Endothelial cell of umbilical vein (primary cell): ENCODE measurements around the gene TXNRD2. TPM values are rescaled to one million over a fixed set of nuclear protein-coding genes. Genes with fewer than 3 reads are reported as not detected.
"Not testable (repeated sequence)": the region's sequence is repeated elsewhere in the genome, so short reads cannot be mapped to it uniquely, and the experiment has no call there.

Experiments used
- BruUV-seq: library from RNA; stranded (reverse); fragments of 400-500 nt; replicated peaks from 2 replicates; lab custom pipeline; 2021; lab: Mats Ljungman, UMichigan
- CTCF ChIA-PET: fragments of 300-600, 350-600 bp; sonication (Branson Sonifier 250); formaldehyde crosslinking; loops from one replicate; lab custom pipeline; 2021; ENCODE audit warnings: antibody characterized with exemption, inconsistent platforms; lab: Charles Lee
- POLR2A ChIA-PET: fragments of 300-600, 350-600 bp; sonication (Branson Sonifier 250); formaldehyde crosslinking; loops from one replicate; lab custom pipeline; 2021; ENCODE audit warnings: antibody characterized with exemption, inconsistent platforms; lab: Charles Lee
- DNase-seq: peaks from one replicate; pipeline ENCODE4 v3.0.0-alpha.2; 2011; ENCODE audit warnings: low read depth, low spot score
- FAIRE-seq: peaks from 2 replicates; lab custom pipeline; 2011; peaks lifted over from hg19 to GRCh38; lab: Jason Lieb, UNC
- H2AFZ ChIP-seq: 2 replicates; pipeline ENCODE4 v1.6.0; 2012; ENCODE audit warnings: low read depth, low read length, control low read depth, inconsistent platforms
- H3K27ac ChIP-seq: 2 replicates; pipeline ENCODE4 v1.5.1; 2011; ENCODE audit warnings: low read depth, mild to moderate bottlenecking, control low read depth, low read length, moderate library complexity; ENCODE audit not compliant: insufficient read depth
- H3K27me3 ChIP-seq, 2 experiments: 2 replicates each; pipeline versions ENCODE4 v1.6.0 to v1.6.1; 2011; ENCODE audit warnings: low read length in 2 of 2, mixed read lengths in 1 of 2; ENCODE audit not compliant: control insufficient read depth in 2 of 2, insufficient read depth in 2 of 2
- H3K36me3 ChIP-seq, 2 experiments: 2 replicates in 1 of 2; 3 replicates in 1 of 2; pipeline ENCODE4 v1.5.1; 2011; ENCODE audit warnings: low read length in 2 of 2, mild to moderate bottlenecking in 1 of 2, moderate library complexity in 1 of 2; ENCODE audit not compliant: control insufficient read depth in 2 of 2, insufficient read depth in 2 of 2; ENCODE audit errors: extremely low read depth in 1 of 2
- H3K4me1 ChIP-seq: 3 replicates; pipeline ENCODE4 v1.5.1; 2011; ENCODE audit warnings: mild to moderate bottlenecking, low read length; ENCODE audit not compliant: control insufficient read depth, insufficient read depth; ENCODE audit errors: extremely low read depth
- H3K4me2 ChIP-seq: 2 replicates; pipeline ENCODE4 v1.6.1; 2011; ENCODE audit warnings: low read length, control low read depth, mixed read lengths; ENCODE audit not compliant: insufficient read depth
- H3K4me3 ChIP-seq, 3 experiments: fragments of 200-600 bp in 1 of 3; sonication (generic), shearing (Covaris generic) in 1 of 3; replicated peaks in 1 of 3; 2 replicates each; pipeline ENCODE4 v1.5.1; 2011 to 2016; ENCODE audit warnings: control low read depth in 3 of 3, low read length in 3 of 3, mild to moderate bottlenecking in 2 of 3, inconsistent platforms in 1 of 3, low read depth in 1 of 3, moderate library complexity in 1 of 3; ENCODE audit not compliant: insufficient read depth in 1 of 3
- H3K79me2 ChIP-seq: 2 replicates; pipeline ENCODE4 v1.6.0; 2012; ENCODE audit warnings: low read length, inconsistent platforms; ENCODE audit not compliant: control insufficient read depth, insufficient read depth
- H3K9ac ChIP-seq: replicated peaks from 2 replicates; pipeline ENCODE3; 2011; ENCODE audit warnings: low read length, control low read depth; ENCODE audit not compliant: insufficient read depth; ENCODE audit errors: extremely low read depth
- H3K9me1 ChIP-seq: replicated peaks from 3 replicates; pipeline ENCODE4 v1.6.0; 2011; ENCODE audit warnings: mild to moderate bottlenecking, low read length; ENCODE audit not compliant: control insufficient read depth, insufficient read depth; ENCODE audit errors: extremely low read depth
- H3K9me3 ChIP-seq: replicated peaks from 2 replicates; pipeline ENCODE4 v1.5.1; 2012; ENCODE audit warnings: low read length, inconsistent platforms; ENCODE audit not compliant: control insufficient read depth, insufficient read depth
- H4K20me1 ChIP-seq: replicated peaks from 2 replicates; pipeline ENCODE3; 2011; ENCODE audit warnings: mild to moderate bottlenecking, low read length; ENCODE audit not compliant: control insufficient read depth, insufficient read depth; ENCODE audit errors: extremely low read depth
- EZH2 ChIP-seq: IDR thresholded peaks from 2 replicates; pipeline ENCODE4 v1.6.1; 2012; ENCODE audit warnings: borderline replicate concordance, low read depth, mild to moderate bottlenecking, moderate library complexity, low read length, inconsistent platforms; ENCODE audit not compliant: severe bottlenecking
- FOS ChIP-seq: IDR thresholded peaks from 2 replicates; pipeline ENCODE4 v1.6.1; 2011; ENCODE audit warnings: mild to moderate bottlenecking, low read length, moderate library complexity, borderline replicate concordance; ENCODE audit not compliant: insufficient read depth
- GATA2 ChIP-seq: IDR thresholded peaks from 2 replicates; pipeline ENCODE4 v1.7.0; 2011; ENCODE audit warnings: low read depth, mild to moderate bottlenecking, moderate library complexity, mixed read lengths, low read length; ENCODE audit not compliant: insufficient read length, insufficient read depth
- MYC ChIP-seq: IDR thresholded peaks from one replicate; pipeline ENCODE4 v1.6.1; 2011; ENCODE audit warnings: mild to moderate bottlenecking, low read depth, low read length
- POLR2AphosphoS5 ChIP-seq: IDR thresholded peaks from 2 replicates; pipeline ENCODE4 v1.6.1; 2012; ENCODE audit warnings: low read depth, mild to moderate bottlenecking, control low read depth, low read length, moderate library complexity; ENCODE audit not compliant: insufficient read depth
- dilution Hi-C: fragments of 300-500 bp; cut with MboI; formaldehyde crosslinking; loops from one replicate; pipeline ENCODE4 v1.15.0; 2019; ENCODE audit warnings: low sequenced_read_pairs; ENCODE audit not compliant: extremely low pct_ligation_motif_present
- intact Hi-C: fragments of 100-400 bp; cut with micrococcal nuclease; formaldehyde crosslinking; loops from one replicate; pipeline ENCODE4 v1.10.0; 2022
- polyA plus RNA-seq, 4 experiments: library from polyadenylated mRNA; depleted of rRNA in 3 of 4; stranded (reverse) in 3 of 4; unstranded in 1 of 4; fragments of >200 nt; gene quantifications; 2 replicates each; pipeline versions ENCODE4 v1.2.1 to v1.2.3, GENCODE V29; 2011 to 2012; ENCODE audit warnings: missing spikeins in 1 of 4
- total RNA-seq: library from RNA; stranded (reverse); gene quantifications from 2 replicates; pipeline ENCODE4 v1.2.3, GENCODE V29; 2021
- TF ChIP-seq, protein P1 (sequence below), 2 donors: IDR thresholded peaks; 1 replicate in 1 of 2; 2 replicates in 1 of 2; pipeline ENCODE4 v1.5.1; 2011; ENCODE audit warnings: low read length in 2 of 2, mild to moderate bottlenecking in 2 of 2, moderate library complexity in 2 of 2, control low read depth in 1 of 2, inconsistent platforms in 1 of 2, low read depth in 1 of 2; ENCODE audit not compliant: insufficient read depth in 1 of 2; ENCODE audit errors: extremely low read depth in 1 of 2
- TF ChIP-seq, protein P2 (sequence below): IDR thresholded peaks from 2 replicates; pipeline ENCODE4 v1.6.1; 2011; ENCODE audit not compliant: insufficient read depth, insufficient read length

TXNRD2 gene
- total and polyA plus RNA-seq, 2 donors (not counting 3 experiments of a cell fraction or from before 2014, with no cell fraction given), result 211 to 440 TPM

- H3K9me3 ChIP-seq, H3K79me2 ChIP-seq, POLR2A ChIA-PET, dilution Hi-C loops, H3K9me1 ChIP-seq, H3K36me3 ChIP-seq, FAIRE-seq, BruUV-seq, H3K27ac ChIP-seq, CTCF ChIA-PET, H3K4me2 ChIP-seq, intact Hi-C loops, H3K4me1 ChIP-seq, H3K27me3 ChIP-seq, H3K4me3 ChIP-seq, DNase-seq, H3K9ac ChIP-seq, H2AFZ ChIP-seq, H4K20me1 ChIP-seq: not testable (repeated sequence)
Observed at GRCh38 chr22:19935123-19935718, 6.4 kb downstream of the TXNRD2 start.

DNA sequence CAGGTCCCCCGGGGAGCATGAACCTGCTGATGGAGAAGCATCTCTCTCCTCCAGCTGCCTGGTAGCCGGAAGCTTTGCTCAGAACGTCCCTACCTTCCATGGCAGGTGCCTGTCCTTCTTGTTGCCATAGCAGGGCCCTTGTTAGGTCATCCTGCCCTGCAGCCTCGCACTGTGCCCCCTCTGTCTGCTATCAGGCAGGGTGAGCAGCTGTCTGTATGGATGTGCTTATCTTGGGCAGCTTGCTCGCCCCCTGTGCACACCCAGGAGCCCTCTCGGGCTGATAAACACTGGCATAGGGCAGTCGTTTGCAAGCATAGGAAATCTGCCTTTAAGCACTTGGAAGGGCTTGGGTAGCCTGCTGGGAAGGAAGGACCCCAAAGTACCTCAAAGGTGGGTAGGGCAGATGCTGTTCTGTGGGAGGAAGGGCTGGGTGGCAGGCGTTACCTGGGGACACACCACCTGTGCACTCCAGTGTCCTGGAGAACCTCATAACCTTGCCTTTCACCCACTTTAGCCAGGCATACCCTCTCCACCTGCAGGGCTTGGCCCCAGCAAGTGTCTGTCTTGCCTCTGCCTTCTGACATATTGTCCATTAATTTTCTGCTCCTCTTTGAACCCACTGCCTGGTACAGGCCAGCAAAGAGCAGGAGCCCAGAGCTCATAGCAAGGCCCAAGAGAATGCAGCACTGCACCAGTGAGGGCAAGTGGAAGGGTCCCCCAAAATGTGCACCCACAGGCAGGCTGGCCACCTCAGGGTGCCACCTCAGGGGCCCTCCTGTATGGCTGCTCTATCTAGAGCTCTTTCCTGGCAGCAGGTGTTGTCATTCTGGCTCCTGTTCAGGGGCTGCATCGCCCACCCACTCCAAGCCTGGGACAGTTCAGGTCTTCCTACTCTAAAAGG is 8.0 kb downstream of the TXNRD2 start:
- no peaks in the 10 kb centered on the region for H3K79me2 ChIP-seq
- ChIA-PET CTCF (interaction anchor here (1.0 kb wide), 1 partner anchor 203 kb away, joined by 3 read pairs; no protein-coding TSS in a partner anchor), POLR2A (no interaction called here)
- H4K20me1 ChIP-seq, result no peaks in the 10 kb centered on the region
- peaks cover 0 to 3% of the 10 kb centered on the region in 2 experiments for H3K36me3 ChIP-seq
- H3K27me3 ChIP-seq, result no peaks in the 10 kb centered on the region
- H3K9ac ChIP-seq, result no peak overlapping the region
- H3K27ac ChIP-seq, result no peak overlapping the region
- no peaks in the 10 kb centered on the region for H3K9me1 ChIP-seq
- DNase-seq (no peak), FAIRE-seq (no peak)
- no TSS peak for BruUV-seq
- intact Hi-C loops (no loop called here), dilution Hi-C loops (no loop called here)
- no peak overlapping the region for H3K4me2 ChIP-seq
- H2AFZ ChIP-seq, result no peak overlapping the region
- peaks cover 6% of the 10 kb centered on the region for H3K4me1 ChIP-seq
- TF ChIP-seq FOS (no peak), EZH2 (no peak), MYC (no peak), POLR2AphosphoS5 (no peak), GATA2 (no peak)
- TF ChIP-seq, protein P1, sequence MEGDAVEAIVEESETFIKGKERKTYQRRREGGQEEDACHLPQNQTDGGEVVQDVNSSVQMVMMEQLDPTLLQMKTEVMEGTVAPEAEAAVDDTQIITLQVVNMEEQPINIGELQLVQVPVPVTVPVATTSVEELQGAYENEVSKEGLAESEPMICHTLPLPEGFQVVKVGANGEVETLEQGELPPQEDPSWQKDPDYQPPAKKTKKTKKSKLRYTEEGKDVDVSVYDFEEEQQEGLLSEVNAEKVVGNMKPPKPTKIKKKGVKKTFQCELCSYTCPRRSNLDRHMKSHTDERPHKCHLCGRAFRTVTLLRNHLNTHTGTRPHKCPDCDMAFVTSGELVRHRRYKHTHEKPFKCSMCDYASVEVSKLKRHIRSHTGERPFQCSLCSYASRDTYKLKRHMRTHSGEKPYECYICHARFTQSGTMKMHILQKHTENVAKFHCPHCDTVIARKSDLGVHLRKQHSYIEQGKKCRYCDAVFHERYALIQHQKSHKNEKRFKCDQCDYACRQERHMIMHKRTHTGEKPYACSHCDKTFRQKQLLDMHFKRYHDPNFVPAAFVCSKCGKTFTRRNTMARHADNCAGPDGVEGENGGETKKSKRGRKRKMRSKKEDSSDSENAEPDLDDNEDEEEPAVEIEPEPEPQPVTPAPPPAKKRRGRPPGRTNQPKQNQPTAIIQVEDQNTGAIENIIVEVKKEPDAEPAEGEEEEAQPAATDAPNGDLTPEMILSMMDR (IDR thresholded peaks at IDR 0.05; ENCODE audit: extremely low read depth in 1 of 2, insufficient read depth in 1 of 2, low read depth in 1 of 2, low read length in 2 of 2), result no peak
- TF ChIP-seq, protein P2, sequence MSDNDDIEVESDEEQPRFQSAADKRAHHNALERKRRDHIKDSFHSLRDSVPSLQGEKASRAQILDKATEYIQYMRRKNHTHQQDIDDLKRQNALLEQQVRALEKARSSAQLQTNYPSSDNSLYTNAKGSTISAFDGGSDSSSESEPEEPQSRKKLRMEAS, result no peak
- H3K4me3 ChIP-seq, result no peak overlapping the region
- H3K9me3 ChIP-seq, result no peaks in the 10 kb centered on the region
